DOHH2 (cell line): ENCODE measurements around the gene SMIM3.

Experiments
- H3F3A ChIP-seq: fragments of 200-600 bp; sonication (generic), shearing (Covaris generic); 2 replicates; pipeline ENCODE4 v1.6.0; 2016; ENCODE audit warnings: antibody characterized with exemption, mild to moderate bottlenecking; ENCODE audit not compliant: control insufficient read depth, insufficient read depth
- H3K27ac ChIP-seq: fragments of 200-600 bp; sonication (generic); 2 replicates; pipeline ENCODE4 v1.5.1; 2014; ENCODE audit warnings: low read depth, mild to moderate bottlenecking, low read length, moderate library complexity
- H3K27me3 ChIP-seq: fragments of 200-600 bp; sonication (generic); 2 replicates; pipeline ENCODE4 v1.6.1; 2014; ENCODE audit warnings: mild to moderate bottlenecking, low read length, mixed read lengths; ENCODE audit not compliant: control insufficient read depth
- H3K36me3 ChIP-seq: fragments of 200-600 bp; sonication (generic); 2 replicates; pipeline ENCODE4 v1.6.1; 2014; ENCODE audit warnings: mild to moderate bottlenecking, low read length, moderate library complexity, mixed read lengths; ENCODE audit not compliant: control insufficient read depth
- H3K4me1 ChIP-seq: fragments of 200-600 bp; sonication (generic); 2 replicates; pipeline ENCODE4 v1.6.1; 2014; ENCODE audit warnings: mild to moderate bottlenecking, low read length, mixed read lengths; ENCODE audit not compliant: control insufficient read depth
- H3K4me2 ChIP-seq: fragments of 200-600 bp; sonication (generic); 2 replicates; pipeline ENCODE4 v1.6.0; 2014; ENCODE audit warnings: mild to moderate bottlenecking, low read length, moderate library complexity
- H3K4me3 ChIP-seq: fragments of 200-600 bp; sonication (generic); 2 replicates; pipeline ENCODE4 v1.5.1; 2014; ENCODE audit warnings: mild to moderate bottlenecking, low read length, mixed read lengths
- H3K79me2 ChIP-seq: fragments of 200-600 bp; sonication (generic); 2 replicates; pipeline ENCODE4 v1.6.1; 2014; ENCODE audit warnings: mild to moderate bottlenecking, low read length, mixed read lengths; ENCODE audit not compliant: control insufficient read depth
- H3K9me2 ChIP-seq: fragments of 200-600 bp; sonication (generic); replicated peaks from 2 replicates; pipeline ENCODE4 v1.6.1; 2014; ENCODE audit warnings: mild to moderate bottlenecking, low read length, mixed read lengths; ENCODE audit not compliant: control insufficient read depth
- H3K9me3 ChIP-seq: fragments of 200-600 bp; sonication (generic); 2 replicates; pipeline ENCODE4 v1.6.1; 2014; ENCODE audit warnings: antibody characterized with exemption, low read length, mixed read lengths; ENCODE audit not compliant: control insufficient read depth, insufficient read depth
- H4K20me1 ChIP-seq: fragments of 200-600 bp; sonication (generic); 2 replicates; pipeline ENCODE4 v1.6.0; 2014; ENCODE audit warnings: low read depth, mild to moderate bottlenecking, antibody characterized with exemption, low read length, moderate library complexity; ENCODE audit not compliant: control insufficient read depth, insufficient read depth
- CTCF ChIP-seq: fragments of 200-600 bp; sonication (generic); IDR thresholded peaks from one replicate; pipeline ENCODE4 v1.5.1; 2014; ENCODE audit warnings: antibody characterized with exemption, mild to moderate bottlenecking, low read depth, low read length; ENCODE audit not compliant: poor library complexity, severe bottlenecking
- EZH2phosphoT487 ChIP-seq: fragments of 200-600 bp; sonication (generic); IDR thresholded peaks from 2 replicates; pipeline ENCODE4 v1.6.1; 2017; ENCODE audit warnings: borderline replicate concordance, mild to moderate bottlenecking, antibody characterized with exemption, low read length, moderate library complexity, mixed read lengths

Gene SMIM3

GRCh38 chr5:150753863-150754262 lies 24.7 kb upstream of the SMIM3 start:
- Histone ChIP-seq H3K27ac (no peak overlapping the region), H3K4me1 (peaks cover 15% of the 10 kb centered on the region), H3K36me3 (peaks cover 86% of the 10 kb centered on the region), H3K4me3 (no peak overlapping the region), H4K20me1 (no peaks in the 10 kb centered on the region), H3K9me2 (no peaks in the 10 kb centered on the region), H3K9me3 (no peaks in the 10 kb centered on the region), H3F3A (no peaks in the 10 kb centered on the region), H3K4me2 (no peak overlapping the region), H3K79me2 (peaks cover 63% of the 10 kb centered on the region), H3K27me3 (no peaks in the 10 kb centered on the region)
- TF ChIP-seq EZH2phosphoT487 = no peak
- TF ChIP-seq CTCF = no peak

DNA sequence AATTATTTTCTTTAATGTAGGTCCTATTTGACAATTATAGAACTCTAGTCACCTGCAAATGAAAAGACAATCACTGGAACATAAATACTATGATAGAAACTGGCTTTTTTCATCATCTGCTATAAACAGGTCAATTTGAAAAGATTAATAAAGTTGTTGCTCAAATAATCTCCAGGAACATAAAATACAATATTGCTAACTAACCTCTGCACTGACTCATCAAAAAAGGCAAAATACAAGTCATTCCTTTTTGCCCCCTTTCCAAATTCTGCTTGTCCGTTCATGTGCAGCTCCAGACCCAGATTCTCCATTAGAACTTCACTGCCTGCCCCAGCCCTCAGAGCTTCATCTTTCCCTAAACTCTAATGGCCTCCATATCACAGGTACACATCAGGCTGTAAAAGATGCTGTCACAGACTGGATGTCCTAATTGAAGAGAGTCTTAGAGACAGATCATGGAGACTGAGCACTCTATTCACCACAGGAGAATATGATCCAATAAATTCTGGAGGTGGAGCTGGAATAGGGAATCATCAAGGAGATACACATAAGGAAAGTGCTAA lies 21.4 kb upstream of the SMIM3 start:
- Histone ChIP-seq H3K27ac (no peak overlapping the region), H3K27me3 (no peaks in the 10 kb centered on the region), H4K20me1 (no peaks in the 10 kb centered on the region), H3K36me3 (peaks cover 54% of the 10 kb centered on the region), H3F3A (no peaks in the 10 kb centered on the region), H3K9me3 (peaks cover 7% of the 10 kb centered on the region; the same call in 1 of the 2 replicates), H3K4me1 (peaks cover 14% of the 10 kb centered on the region), H3K4me3 (peak overlapping the region; percentile 92), H3K79me2 (peaks cover 42% of the 10 kb centered on the region), H3K9me2 (no peaks in the 10 kb centered on the region), H3K4me2 (peak overlapping the region; percentile 84)
- TF ChIP-seq EZH2phosphoT487 (no peak), CTCF (no peak)

DNA sequence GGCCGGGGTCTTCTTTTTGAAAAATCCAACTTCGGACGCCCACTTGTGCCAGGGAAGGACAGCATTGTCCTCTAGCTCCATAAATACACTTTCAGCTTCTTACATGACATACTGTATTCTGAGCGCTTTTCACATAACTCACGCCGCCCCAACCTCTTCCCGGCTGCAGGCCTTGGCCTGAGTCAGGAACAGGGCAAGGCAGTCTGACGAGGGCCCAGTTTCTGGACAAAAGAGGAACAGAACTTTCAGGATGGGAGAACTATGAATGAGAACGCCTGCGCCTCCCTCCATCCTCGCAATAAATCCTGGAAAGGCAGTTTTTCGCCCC lies 20.4 kb upstream of the SMIM3 start:
- Histone ChIP-seq H3K27ac (peak overlapping the region; percentile 80), H4K20me1 (no peaks in the 10 kb centered on the region), H3K4me3 (peak overlapping the region; percentile 92), H3K4me1 (peaks cover 14% of the 10 kb centered on the region), H3F3A (no peaks in the 10 kb centered on the region), H3K9me3 (peaks cover 7% of the 10 kb centered on the region; the same call in 1 of the 2 replicates), H3K79me2 (peaks cover 41% of the 10 kb centered on the region), H3K9me2 (no peaks in the 10 kb centered on the region), H3K36me3 (peaks cover 44% of the 10 kb centered on the region), H3K27me3 (no peaks in the 10 kb centered on the region), H3K4me2 (peak overlapping the region; percentile 84)
- TF ChIP-seq EZH2phosphoT487 (no peak), CTCF (no peak)
